Measurements from ENCODE around the gene KHDC3L. TPM values are rescaled to one million over a fixed set of nuclear protein-coding genes. Genes with fewer than 3 reads are reported as not detected.

The KHDC3L gene
- total and polyA plus RNA-seq, 10 donors, result not detected

DNA sequence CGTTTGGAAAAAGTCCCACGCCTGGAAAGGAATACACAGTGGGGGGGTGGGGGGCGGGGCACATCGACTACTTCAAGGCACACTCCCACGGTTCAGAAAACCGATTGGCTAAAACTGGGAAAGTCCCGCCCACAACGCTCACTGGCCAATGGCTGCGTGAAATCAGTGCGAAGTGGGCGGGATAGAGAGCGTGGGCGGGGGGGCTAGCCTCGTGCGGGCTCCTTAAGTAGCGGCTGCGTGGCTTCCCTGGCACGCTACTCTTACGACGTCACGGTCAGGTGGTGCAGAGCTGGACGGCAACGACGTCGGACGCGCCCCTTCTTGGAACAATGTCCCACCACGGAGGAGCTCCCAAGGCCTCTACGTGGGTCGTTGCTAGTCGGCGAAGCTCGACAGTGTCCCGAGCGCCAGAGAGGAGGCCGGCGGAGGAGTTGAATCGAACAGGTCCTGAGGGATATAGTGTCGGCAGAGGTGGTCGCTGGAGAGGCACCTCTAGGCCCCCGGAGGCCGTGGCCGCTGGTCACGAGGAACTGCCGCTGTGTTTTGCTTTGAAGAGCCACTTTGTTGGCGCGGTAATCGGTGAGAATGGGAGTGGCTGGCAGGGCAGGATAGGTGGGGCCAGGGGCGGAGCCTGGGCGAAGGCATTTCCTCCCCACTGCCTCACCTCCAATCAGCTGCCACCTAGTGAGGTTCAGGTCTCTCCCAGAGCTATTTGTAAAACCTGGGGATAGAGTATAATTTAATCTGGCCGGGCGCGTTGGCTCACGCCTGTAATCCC lies 32.3 kb downstream of the KHDC3L start, which contains the start of gene DDX43:
TSS of gene DDX43 (plus strand) at position 252 of the 778 bp plus-strand sequence. CDS start at position 330, 78 bp downstream.
- DNase-seq, result peak; percentile 84
- no peaks in the 10 kb centered on the region for H3K36me3 ChIP-seq
- H3K9me3 ChIP-seq, result no peaks in the 10 kb centered on the region
- intact Hi-C loops (cut with DNase I; ENCODE audit: low total_unique reads), result no loop called here
- H3K4me1 ChIP-seq, result peaks cover 0 to 3% (median 0%) of the 10 kb centered on the region in 6 donors
- peak within 1 kb of the TSS in 4 of 8 donors; percentile 19 to 48 (median 24) for H3K4me3 ChIP-seq
- no peaks in the 10 kb centered on the region for H3K27me3 ChIP-seq (replicated peaks in 1 of 7)
- no peak for TF ChIP-seq POLR2A (IDR thresholded peaks at IDR 0.05)
- TF ChIP-seq POLR2AphosphoS5 (IDR thresholded peaks at IDR 0.05), result peak in 1 of 3 donors; percentile 73
- 72 to 83% (median 79%) methylated on average over 52 to 54 of the region's 54 CpGs for WGBS, 5 donors
- peak within 1 kb of the TSS in 5 of 8 donors; percentile 38 to 79 (median 71) for H3K27ac ChIP-seq

DNA sequence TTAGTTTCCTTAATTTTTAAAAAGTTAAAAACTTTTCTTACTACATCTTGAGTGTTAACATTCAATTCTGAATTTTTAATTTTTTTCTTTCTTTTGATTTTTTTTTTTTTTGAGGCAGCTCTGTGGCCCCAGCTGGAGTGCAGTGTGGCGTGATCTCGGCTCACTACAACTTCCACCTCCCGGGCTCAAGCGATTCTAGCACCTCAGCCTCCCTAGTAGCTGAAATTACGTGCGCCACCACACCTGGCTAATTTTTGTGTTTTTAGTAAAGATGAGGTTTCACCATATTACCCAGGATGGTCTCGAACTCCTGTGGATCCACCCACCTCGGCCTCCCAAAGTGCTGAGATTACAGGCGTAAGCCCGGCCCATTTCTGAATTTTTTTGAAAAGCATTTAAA lies 33.4 kb downstream of the KHDC3L start:
- Histone ChIP-seq H3K27me3 (replicated peaks in 1 of 7) (no peaks in the 10 kb centered on the region), H3K4me3 (no peak overlapping the region), H3K36me3 (no peaks in the 10 kb centered on the region), H3K4me1 (no peaks in the 10 kb centered on the region), H3K27ac (no peak overlapping the region), H3K9me3 (no peaks in the 10 kb centered on the region)
- WGBS, 5 donors, result 89 to 96% (median 93%) methylated on average over 10 of the region's 10 CpGs
- DNase-seq, result no peak
- TF ChIP-seq POLR2A (IDR thresholded peaks at IDR 0.05), result no peak
- no peak for TF ChIP-seq POLR2AphosphoS5 (IDR thresholded peaks at IDR 0.05)
- TF ChIP-seq, protein P1, sequence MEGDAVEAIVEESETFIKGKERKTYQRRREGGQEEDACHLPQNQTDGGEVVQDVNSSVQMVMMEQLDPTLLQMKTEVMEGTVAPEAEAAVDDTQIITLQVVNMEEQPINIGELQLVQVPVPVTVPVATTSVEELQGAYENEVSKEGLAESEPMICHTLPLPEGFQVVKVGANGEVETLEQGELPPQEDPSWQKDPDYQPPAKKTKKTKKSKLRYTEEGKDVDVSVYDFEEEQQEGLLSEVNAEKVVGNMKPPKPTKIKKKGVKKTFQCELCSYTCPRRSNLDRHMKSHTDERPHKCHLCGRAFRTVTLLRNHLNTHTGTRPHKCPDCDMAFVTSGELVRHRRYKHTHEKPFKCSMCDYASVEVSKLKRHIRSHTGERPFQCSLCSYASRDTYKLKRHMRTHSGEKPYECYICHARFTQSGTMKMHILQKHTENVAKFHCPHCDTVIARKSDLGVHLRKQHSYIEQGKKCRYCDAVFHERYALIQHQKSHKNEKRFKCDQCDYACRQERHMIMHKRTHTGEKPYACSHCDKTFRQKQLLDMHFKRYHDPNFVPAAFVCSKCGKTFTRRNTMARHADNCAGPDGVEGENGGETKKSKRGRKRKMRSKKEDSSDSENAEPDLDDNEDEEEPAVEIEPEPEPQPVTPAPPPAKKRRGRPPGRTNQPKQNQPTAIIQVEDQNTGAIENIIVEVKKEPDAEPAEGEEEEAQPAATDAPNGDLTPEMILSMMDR (IDR thresholded peaks at IDR 0.05 in 8 of 11, conservative IDR thresholded peaks at IDR 0.05 in 3 of 11), result no peak
- intact Hi-C loops (cut with DNase I; ENCODE audit: low total_unique reads), result no loop called here

DNA sequence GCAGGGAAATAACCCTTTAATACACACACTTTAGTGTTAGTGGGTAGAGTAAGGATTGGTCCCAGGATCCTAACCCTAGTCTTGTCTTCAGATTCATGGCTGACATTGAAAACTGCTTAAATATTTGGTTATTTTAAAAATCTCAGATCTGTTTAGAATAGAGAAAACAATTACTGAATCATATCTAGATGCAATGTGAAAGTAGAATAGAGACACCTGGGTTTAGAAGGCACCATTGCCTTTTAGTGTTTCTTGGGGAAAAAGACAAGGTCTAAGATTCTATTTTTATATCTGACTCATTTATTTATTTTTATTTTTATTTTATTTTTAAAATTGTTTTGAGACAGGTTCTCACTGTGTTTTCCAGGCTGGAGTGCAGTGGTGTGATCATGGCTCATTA lies 38.2 kb downstream of the KHDC3L start:
- Histone ChIP-seq H3K9me3 (no peaks in the 10 kb centered on the region), H3K36me3 (no peaks in the 10 kb centered on the region), H3K27me3 (replicated peaks in 1 of 7) (no peaks in the 10 kb centered on the region), H3K27ac (no peak overlapping the region), H3K4me1 (no peaks in the 10 kb centered on the region), H3K4me3 (no peak overlapping the region)
- intact Hi-C loops (cut with DNase I; ENCODE audit: low total_unique reads), result no loop called here
- TF ChIP-seq, protein P1 (IDR thresholded peaks at IDR 0.05 in 8 of 11, conservative IDR thresholded peaks at IDR 0.05 in 3 of 11), result no peak
- DNase-seq, result no peak

DNA sequence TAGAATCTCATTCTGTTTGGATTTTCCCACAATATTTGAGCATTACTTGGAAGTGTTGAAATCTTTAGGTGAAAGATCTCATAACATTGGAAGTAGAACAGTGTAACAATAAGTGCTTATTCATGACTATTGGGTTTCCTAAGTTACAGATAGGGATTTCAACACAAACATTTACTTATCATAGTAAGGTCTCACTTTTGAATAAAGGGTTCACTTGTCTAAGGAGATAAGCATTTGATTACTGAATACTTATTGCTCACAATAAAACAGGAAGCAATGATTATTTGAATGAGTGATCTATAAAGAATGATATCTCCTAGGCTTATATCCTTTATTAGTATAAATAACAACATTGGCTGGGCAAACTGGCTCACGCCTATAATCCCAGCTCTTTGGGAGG lies 46.9 kb downstream of the KHDC3L start:
- H3K9me3 ChIP-seq, result no peaks in the 10 kb centered on the region
- DNase-seq, result no peak
- H3K27ac ChIP-seq, result no peak overlapping the region
- 90 to 100% (median 100%) methylated on average over 1 of the region's 1 CpG for WGBS, 5 donors
- H3K4me1 ChIP-seq, result no peaks in the 10 kb centered on the region
- intact Hi-C loops (cut with DNase I; ENCODE audit: low total_unique reads), result no loop called here
- TF ChIP-seq POLR2AphosphoS5 (IDR thresholded peaks at IDR 0.05) (no peak), POLR2A (IDR thresholded peaks at IDR 0.05) (no peak)
- TF ChIP-seq, protein P1 (IDR thresholded peaks at IDR 0.05 in 8 of 11, conservative IDR thresholded peaks at IDR 0.05 in 3 of 11), result no peak
- no peaks in the 10 kb centered on the region for H3K27me3 ChIP-seq (replicated peaks in 1 of 7)
- H3K4me3 ChIP-seq, result no peak overlapping the region
- peaks cover 0 to 1% (median 0%) of the 10 kb centered on the region in 6 donors for H3K36me3 ChIP-seq

All from spleen (tissue), 11 donors.